ENCODE results near the gene ATP11A.

GRCh38 chr13:112658808-112659207 lies 31.0 kb upstream of the ATP11A start:
- TF ChIP-seq, protein P1, sequence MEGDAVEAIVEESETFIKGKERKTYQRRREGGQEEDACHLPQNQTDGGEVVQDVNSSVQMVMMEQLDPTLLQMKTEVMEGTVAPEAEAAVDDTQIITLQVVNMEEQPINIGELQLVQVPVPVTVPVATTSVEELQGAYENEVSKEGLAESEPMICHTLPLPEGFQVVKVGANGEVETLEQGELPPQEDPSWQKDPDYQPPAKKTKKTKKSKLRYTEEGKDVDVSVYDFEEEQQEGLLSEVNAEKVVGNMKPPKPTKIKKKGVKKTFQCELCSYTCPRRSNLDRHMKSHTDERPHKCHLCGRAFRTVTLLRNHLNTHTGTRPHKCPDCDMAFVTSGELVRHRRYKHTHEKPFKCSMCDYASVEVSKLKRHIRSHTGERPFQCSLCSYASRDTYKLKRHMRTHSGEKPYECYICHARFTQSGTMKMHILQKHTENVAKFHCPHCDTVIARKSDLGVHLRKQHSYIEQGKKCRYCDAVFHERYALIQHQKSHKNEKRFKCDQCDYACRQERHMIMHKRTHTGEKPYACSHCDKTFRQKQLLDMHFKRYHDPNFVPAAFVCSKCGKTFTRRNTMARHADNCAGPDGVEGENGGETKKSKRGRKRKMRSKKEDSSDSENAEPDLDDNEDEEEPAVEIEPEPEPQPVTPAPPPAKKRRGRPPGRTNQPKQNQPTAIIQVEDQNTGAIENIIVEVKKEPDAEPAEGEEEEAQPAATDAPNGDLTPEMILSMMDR (IDR thresholded peaks at IDR 0.05 in 2 of 3, conservative IDR thresholded peaks at IDR 0.05 in 1 of 3; ENCODE audit: borderline replicate concordance in 1 of 3, insufficient read depth in 1 of 3, low read depth in 2 of 3, low read length in 2 of 3) = no peak
- TF ChIP-seq MAX (IDR thresholded peaks at IDR 0.05) (no peak), POLR2A (IDR thresholded peaks at IDR 0.05; ENCODE audit: borderline replicate concordance, extremely low read depth, insufficient read depth, insufficient read length) (no peak), EZH2 (IDR thresholded peaks at IDR 0.05) (no peak), ATF3 (IDR thresholded peaks at IDR 0.05) (no peak), SRF (IDR thresholded peaks at IDR 0.05; ENCODE audit: low read depth) (no peak), RAD21 (IDR thresholded peaks at IDR 0.05; ENCODE audit: low read depth) (no peak), SP1 (IDR thresholded peaks at IDR 0.05; ENCODE audit: low read depth) (no peak), EZH2phosphoT487 (IDR thresholded peaks at IDR 0.05; ENCODE audit: borderline replicate concordance) (no peak), POLR2AphosphoS5 (IDR thresholded peaks at IDR 0.05; ENCODE audit: low read depth, low read length) (no peak), JUND (IDR thresholded peaks at IDR 0.05) (no peak), ZNF274 (IDR thresholded peaks at IDR 0.05; ENCODE audit: low read depth, low read length) (no peak)

All from HCT116 (cell line).